Upper lobe of right lung (tissue), 1 donor: Measurements from ENCODE around the gene IZUMO3. TPM values are rescaled to one million over a fixed set of nuclear protein-coding genes. Genes with fewer than 3 reads are reported as not detected.
"Not testable (repeated sequence)": the region's sequence is repeated elsewhere in the genome, so short reads cannot be mapped to it uniquely, and the experiment has no call there.

ENCODE experiments used
- ATAC-seq: fragments of 200-7000 bp; cut with Tn5 transposase; one replicate; pipeline ENCODE4 v1.9.1; 2020; ENCODE audit warnings: mild to moderate bottlenecking, moderate library complexity
- DNase-seq: peaks from one replicate; pipeline ENCODE4 v3.0.0-alpha.2; 2020
- H3K27ac ChIP-seq: fragments of 200-600 bp; one replicate; pipeline ENCODE4 v1.8.0; 2022
- H3K27me3 ChIP-seq: fragments of 200-600 bp; one replicate; pipeline ENCODE4 v1.8.0; 2022; ENCODE audit warnings: mild to moderate bottlenecking
- H3K36me3 ChIP-seq: fragments of 200-600 bp; one replicate; pipeline ENCODE4 v1.8.0; 2022
- H3K4me1 ChIP-seq: fragments of 200-600 bp; one replicate; pipeline ENCODE4 v1.8.0; 2022
- H3K4me3 ChIP-seq: fragments of 200-600 bp; one replicate; pipeline ENCODE4 v1.8.0; 2022; ENCODE audit warnings: mild to moderate bottlenecking
- H3K9me3 ChIP-seq: fragments of 200-600 bp; one replicate; pipeline ENCODE4 v1.8.0; 2022
- intact Hi-C: fragments of 100-400 bp; cut with DNase I; formaldehyde crosslinking; loops from one replicate; pipeline ENCODE4 v1.11.0; 2022
- long read RNA-seq: library from polyadenylated mRNA; unstranded; transcript quantifications from one replicate; pipeline ENCODE4 v2.0.0, GENCODE V29; 2021
- total RNA-seq: library from RNA; stranded (reverse); fragmentation: NEBNext Ultra II Directional; extraction: Animal tissue kit (Norgen Biotek cat#: 25700); gene quantifications from one replicate; pipeline ENCODE4 v1.2.1, GENCODE V29; 2021
- TF ChIP-seq, protein P1 (sequence below): fragments of 200-600 bp; IDR thresholded peaks from one replicate; pipeline ENCODE4 v1.8.0; 2022; ENCODE audit warnings: antibody characterized with exemption
- donor health status: DM: no; HTN: yes; CAD: no; lungs with severe emphysema.

Gene IZUMO3, protein sequence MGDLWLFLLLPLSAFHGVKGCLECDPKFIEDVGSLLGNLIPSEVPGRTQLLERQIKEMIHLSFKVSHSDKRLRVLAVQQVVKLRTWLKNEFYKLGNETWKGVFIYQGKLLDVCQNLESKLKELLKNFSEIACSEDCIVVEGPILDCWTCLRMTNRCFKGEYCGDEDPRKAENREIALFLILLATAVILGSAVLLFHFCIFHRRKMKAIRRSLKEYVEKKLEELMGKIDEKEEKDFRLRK
- total RNA-seq, result not detected
- long read RNA-seq, result 0 reads

DNA sequence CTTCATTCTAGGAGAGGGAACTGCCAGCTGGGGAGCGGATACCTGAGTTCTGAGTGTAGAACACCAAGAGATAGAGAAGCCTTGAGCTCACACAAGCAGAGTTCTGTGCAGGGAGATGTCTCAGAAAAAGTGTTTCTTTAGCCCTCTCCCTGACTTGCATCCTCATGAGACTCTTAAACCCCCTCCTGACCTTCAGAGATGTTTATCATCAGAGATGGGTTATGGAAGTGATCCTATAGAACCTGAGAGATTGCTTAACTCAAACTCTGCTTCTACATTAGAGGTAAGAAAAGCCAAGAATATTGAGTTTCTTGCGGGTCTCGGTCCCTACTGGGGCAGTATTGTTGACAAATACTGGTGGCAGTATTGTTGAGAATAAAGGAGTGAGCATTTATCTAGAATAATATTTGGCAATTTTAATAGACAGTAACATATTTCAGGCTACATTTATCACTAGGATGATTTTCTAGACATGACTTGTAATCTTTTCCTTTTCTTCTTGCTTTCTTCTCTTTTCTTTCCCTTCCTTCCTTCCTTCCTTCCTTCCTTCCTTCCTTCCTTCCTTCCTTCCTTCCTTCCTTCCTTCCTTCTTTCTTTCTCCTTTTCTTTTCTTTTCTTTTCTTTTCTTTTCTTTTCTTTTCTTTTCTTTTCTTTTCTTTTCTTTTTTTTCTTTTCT is at the start of gene IZUMO3:
IZUMO3 (minus strand) TSS at position 51 of the 676 bp plus-strand sequence. CDS start 248 bp downstream, outside the sequence.
- H3K27ac ChIP-seq, result no peak within 1 kb of the TSS
- no peak for DNase-seq

DNA sequence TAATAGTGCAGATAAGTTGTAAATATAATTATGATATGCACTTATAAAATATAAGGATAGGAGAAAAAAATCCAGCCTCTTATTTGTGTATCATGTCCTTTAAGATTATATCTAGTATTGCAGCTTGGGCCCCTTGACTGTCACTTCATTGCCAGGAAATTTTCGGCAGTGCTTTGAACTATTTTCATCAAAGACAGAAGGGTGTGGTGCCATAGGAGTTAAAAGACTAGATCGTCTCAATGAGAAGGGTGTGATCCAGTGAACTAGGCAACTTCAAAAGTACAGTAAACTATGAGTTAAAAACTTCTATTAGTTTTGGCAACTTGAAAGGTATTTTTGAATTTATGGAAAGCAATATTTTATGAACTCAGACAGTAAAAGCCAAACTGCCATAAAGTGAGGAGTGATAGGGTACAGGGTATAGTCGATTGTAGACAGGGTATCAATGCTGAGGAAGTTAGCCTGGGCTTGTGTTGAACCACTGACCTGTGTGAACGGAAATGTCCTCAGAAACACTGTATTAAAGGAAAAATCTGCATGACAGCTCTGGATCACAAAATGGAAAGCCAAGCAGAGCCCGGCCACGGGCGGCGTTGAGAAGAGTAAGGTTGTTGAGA is 48.6 kb upstream of the IZUMO3 start:
- H3K9me3 ChIP-seq, result no peaks in the 10 kb centered on the region
- intact Hi-C loops, result no loop called here
- H3K4me1 ChIP-seq, result no peaks in the 10 kb centered on the region
- ATAC-seq (no peak), DNase-seq (peak; percentile 36)
- TF ChIP-seq, protein P1, sequence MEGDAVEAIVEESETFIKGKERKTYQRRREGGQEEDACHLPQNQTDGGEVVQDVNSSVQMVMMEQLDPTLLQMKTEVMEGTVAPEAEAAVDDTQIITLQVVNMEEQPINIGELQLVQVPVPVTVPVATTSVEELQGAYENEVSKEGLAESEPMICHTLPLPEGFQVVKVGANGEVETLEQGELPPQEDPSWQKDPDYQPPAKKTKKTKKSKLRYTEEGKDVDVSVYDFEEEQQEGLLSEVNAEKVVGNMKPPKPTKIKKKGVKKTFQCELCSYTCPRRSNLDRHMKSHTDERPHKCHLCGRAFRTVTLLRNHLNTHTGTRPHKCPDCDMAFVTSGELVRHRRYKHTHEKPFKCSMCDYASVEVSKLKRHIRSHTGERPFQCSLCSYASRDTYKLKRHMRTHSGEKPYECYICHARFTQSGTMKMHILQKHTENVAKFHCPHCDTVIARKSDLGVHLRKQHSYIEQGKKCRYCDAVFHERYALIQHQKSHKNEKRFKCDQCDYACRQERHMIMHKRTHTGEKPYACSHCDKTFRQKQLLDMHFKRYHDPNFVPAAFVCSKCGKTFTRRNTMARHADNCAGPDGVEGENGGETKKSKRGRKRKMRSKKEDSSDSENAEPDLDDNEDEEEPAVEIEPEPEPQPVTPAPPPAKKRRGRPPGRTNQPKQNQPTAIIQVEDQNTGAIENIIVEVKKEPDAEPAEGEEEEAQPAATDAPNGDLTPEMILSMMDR, result no peak
- H3K27me3 ChIP-seq, result no peaks in the 10 kb centered on the region
- H3K36me3 ChIP-seq, result no peaks in the 10 kb centered on the region
- no peak overlapping the region for H3K27ac ChIP-seq
- no peak overlapping the region for H3K4me3 ChIP-seq

More for the DNA sequence above, at the start of gene IZUMO3:
- H3K4me1 ChIP-seq, result no peaks in the 10 kb centered on the region
- TF ChIP-seq, protein P1, result no peak
- peaks cover 5% of the 10 kb centered on the region for H3K9me3 ChIP-seq
- intact Hi-C loops, result no loop called here
- no peaks in the 10 kb centered on the region for H3K36me3 ChIP-seq
- no peak within 1 kb of the TSS for H3K4me3 ChIP-seq
- ATAC-seq, result no peak
- H3K27me3 ChIP-seq, result no peaks in the 10 kb centered on the region

DNA sequence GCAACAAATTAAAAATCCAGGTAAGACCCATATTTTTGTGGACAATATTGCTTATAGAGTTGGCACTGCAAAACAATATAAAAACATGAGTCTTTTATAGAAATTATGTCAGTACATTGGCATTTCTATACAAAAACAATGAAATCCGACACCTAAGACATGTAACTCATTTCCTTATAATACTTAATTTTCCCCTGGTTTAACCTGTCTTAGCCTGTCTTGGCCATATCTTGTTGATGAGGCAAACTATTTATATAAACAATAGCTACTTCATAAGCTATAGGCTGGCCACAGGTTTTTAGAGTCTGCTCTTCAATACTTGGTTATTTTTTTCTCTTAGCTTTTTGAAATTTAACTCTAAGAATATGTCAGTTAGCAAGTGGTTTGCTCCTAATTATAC is 44.7 kb upstream of the IZUMO3 start:
- ATAC-seq (no peak), DNase-seq (no peak)
- no peak overlapping the region for H3K27ac ChIP-seq
- intact Hi-C loops, result no loop called here
- no peaks in the 10 kb centered on the region for H3K9me3 ChIP-seq
- H3K36me3 ChIP-seq, result no peaks in the 10 kb centered on the region
- no peaks in the 10 kb centered on the region for H3K4me1 ChIP-seq
- no peaks in the 10 kb centered on the region for H3K27me3 ChIP-seq
- H3K4me3 ChIP-seq, result no peak overlapping the region
- TF ChIP-seq, protein P1, result no peak

DNA sequence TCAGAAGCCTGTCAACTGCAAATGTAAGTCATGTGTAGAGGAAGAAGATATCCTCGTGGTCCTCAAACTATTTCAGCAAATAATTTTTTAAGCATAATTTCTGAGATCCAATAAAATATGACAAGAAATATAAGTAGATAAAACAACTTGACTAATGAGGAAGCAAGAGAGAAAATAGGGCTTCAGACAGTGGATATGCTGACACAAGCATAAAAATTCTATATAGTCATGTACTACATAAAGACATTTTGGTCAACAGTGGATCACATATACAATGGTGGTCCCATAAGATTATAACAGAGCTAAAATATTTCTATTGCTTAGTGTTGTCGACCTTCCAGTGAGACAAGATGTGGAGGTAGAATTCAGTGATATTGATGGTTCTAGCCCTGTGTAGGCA is 42.2 kb upstream of the IZUMO3 start:
- TF ChIP-seq, protein P1, result no peak
- no peak overlapping the region for H3K27ac ChIP-seq
- H3K27me3 ChIP-seq, result no peaks in the 10 kb centered on the region
- no peaks in the 10 kb centered on the region for H3K36me3 ChIP-seq
- ATAC-seq (no peak), DNase-seq (no peak)
- H3K9me3 ChIP-seq, result no peaks in the 10 kb centered on the region
- no peaks in the 10 kb centered on the region for H3K4me1 ChIP-seq
- no peak overlapping the region for H3K4me3 ChIP-seq
- intact Hi-C loops, result no loop called here

DNA sequence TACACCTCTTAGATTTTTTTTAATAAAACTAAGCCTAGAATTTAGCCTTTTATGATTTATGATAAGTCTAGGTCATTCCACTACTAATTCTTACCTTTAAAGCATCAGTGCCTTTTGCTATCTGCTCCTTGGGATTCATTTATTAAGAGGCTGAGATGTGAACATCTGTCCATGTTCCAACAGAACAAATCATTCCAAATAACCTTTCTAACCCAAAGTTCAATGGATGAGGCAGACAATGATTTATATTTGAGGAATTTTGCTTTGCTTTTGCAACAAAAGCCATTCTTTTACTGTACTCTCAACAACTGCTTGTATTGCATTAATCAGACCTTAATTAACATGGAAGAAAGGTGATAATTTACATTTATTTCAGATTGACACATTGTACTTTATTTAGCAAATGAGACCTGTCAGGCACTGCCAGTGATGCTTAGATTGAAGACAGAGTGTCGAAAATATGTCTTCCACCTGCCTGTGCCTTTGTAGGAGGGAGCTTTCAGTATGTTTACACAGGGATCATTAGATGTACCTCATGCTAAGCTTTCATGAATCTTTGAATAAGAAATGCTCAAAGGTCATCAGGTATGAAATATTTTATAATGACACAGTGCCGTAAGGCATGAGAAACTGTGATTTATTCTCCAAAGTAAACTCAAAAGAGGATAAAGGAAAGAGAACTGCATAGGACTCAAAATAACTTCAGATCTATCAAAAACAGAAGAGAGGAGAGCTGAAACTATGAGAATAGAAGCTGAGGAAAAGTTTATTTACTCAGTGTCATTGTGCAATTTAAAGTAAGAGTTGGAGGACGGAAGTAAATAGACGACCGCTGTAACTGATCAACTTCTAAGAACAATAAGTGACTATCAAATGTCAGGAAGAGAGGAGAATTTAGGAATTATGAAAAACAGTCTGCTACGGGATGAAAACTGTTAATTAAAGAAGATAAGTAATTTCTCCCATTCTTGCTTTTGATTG is 36.7 kb upstream of the IZUMO3 start:
- Histone ChIP-seq H3K4me3 (no peak overlapping the region), H3K27me3 (no peaks in the 10 kb centered on the region), H3K4me1 (no peaks in the 10 kb centered on the region), H3K27ac (no peak overlapping the region), H3K36me3 (no peaks in the 10 kb centered on the region), H3K9me3 (no peaks in the 10 kb centered on the region)
- intact Hi-C loops, result no loop called here
- DNase-seq, result no peak
- TF ChIP-seq, protein P1, result no peak
- ATAC-seq, result no peak

DNA sequence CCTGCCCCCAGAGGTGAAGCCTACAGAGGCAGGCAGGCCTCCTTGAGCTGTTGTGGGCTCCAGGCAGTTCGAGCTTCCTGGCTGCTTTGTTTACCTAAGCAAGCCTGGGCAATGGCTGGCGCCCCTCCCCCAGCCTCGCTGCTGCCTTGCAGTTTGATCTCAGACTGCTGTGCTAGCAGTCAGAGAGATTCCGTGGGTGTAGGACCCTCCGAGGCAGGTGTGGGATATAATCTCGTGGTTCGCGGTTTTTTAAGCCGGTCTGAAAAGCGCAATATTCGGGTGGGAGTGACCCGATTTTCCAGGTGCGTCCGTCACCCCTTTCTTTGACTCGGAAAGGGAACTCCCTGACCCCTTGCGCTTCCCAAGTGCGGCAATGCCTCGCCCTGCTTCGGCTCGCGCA is 34.3 kb upstream of the IZUMO3 start:
- peak; percentile 19 for DNase-seq
- H3K27ac ChIP-seq, H3K9me3 ChIP-seq, H3K36me3 ChIP-seq, ATAC-seq, H3K4me3 ChIP-seq, H3K27me3 ChIP-seq, H3K4me1 ChIP-seq, intact Hi-C loops: not testable (repeated sequence)
